T47D (cell line): Measurements from ENCODE around the gene FARP1.

ENCODE experiments used
- DNase-seq, 2 experiments: peaks; one replicate each; pipeline versions ENCODE4 v3.0.0 to v3.0.0-alpha.2; 2011 to 2012; ENCODE audit warnings: low read depth in 1 of 2, low spot score in 1 of 2
- JUND ChIP-seq: IDR thresholded peaks from 2 replicates; pipeline ENCODE4 v1.6.1; 2012; ENCODE audit warnings: low read depth
- in situ Hi-C: cut with HindIII; loops from 2 replicates; pipeline ENCODE4 v1.10.0; 2016; ENCODE audit warnings: low sequenced_read_pairs, low pct_unique_long_range_greater_than_20kb

Gene FARP1

GRCh38 chr13:98348466-98349200, 205.7 kb downstream of the FARP1 start:
- DNase-seq, result no peak
- in situ Hi-C loops, result no loop called here
- no peak for TF ChIP-seq JUND

GRCh38 chr13:98349731-98350305, 206.9 kb downstream of the FARP1 start:
- TF ChIP-seq JUND, result no peak
- in situ Hi-C loops, result no loop called here
- DNase-seq, result peak; percentile 13 to 59

GRCh38 chr13:98350746-98351330, 207.9 kb downstream of the FARP1 start:
- TF ChIP-seq JUND, result no peak
- in situ Hi-C loops, result no loop called here
- no peak for DNase-seq

GRCh38 chr13:98351636-98352035, 208.7 kb downstream of the FARP1 start:
- DNase-seq, result no peak
- in situ Hi-C loops, result no loop called here
- TF ChIP-seq JUND, result no peak

GRCh38 chr13:98352226-98352625, 209.3 kb downstream of the FARP1 start:
- no peak for DNase-seq
- in situ Hi-C loops, result no loop called here
- TF ChIP-seq JUND, result no peak

GRCh38 chr13:98353750-98354149, 210.9 kb downstream of the FARP1 start:
- in situ Hi-C loops, result no loop called here

GRCh38 chr13:98358937-98359336, 216.0 kb downstream of the FARP1 start:
- in situ Hi-C loops, result no loop called here
- no peak for DNase-seq
- TF ChIP-seq JUND, result no peak

More at GRCh38 chr13:98353750-98354149, 210.9 kb downstream of the FARP1 start:
- TF ChIP-seq JUND, result no peak
- DNase-seq, result no peak

DNA sequence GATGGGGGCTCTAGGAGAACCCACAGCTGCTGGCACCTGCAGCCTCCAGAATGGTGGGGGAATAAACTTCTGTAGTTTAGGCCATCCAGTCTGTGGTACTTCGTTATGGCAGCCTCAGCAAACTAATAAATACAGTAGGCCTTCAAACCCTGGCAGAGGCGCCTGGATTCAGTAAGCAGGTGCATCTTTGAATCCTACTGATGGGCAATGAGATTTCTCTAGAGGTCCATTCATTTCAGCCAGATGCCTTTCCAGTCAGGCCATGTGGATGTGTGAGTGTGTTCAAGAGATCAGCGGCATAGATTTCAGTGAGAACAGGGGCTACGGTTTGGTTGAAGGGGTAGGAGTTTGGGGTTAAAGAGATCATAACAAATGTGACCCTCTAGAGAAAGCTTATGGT, 217.7 kb downstream of the FARP1 start:
- TF ChIP-seq JUND, result no peak
- DNase-seq, result no peak
- in situ Hi-C loops, result no loop called here

DNA sequence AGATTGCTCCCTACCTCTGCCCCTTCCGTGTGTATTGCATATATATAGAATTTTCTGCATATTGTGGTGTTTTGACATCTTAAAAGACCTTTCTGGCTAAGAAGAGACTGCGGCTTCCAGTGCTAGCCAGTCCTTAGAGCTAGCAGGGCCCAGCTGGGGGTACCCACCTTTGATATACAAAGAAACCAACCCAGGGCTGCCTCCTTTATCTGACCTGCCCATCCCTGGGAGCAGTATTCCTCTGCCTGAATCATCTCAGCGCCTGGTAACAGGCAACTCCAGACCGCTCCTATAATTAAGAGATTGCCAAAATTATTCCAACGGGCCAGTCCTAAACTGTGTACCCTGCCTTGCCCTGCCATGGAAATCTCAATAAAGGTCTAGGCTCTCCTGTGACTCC, 220.4 kb downstream of the FARP1 start:
- no peak for DNase-seq
- in situ Hi-C loops, result no loop called here
- TF ChIP-seq JUND, result no peak

- no peak for DNase-seq
- no peak for TF ChIP-seq JUND
- in situ Hi-C loops, result no loop called here
Measured at GRCh38 chr13:98364179-98364578, 221.3 kb downstream of the FARP1 start.

GRCh38 chr13:98364647-98365046, 221.8 kb downstream of the FARP1 start:
- DNase-seq, result no peak
- in situ Hi-C loops, result no loop called here
- no peak for TF ChIP-seq JUND

DNA sequence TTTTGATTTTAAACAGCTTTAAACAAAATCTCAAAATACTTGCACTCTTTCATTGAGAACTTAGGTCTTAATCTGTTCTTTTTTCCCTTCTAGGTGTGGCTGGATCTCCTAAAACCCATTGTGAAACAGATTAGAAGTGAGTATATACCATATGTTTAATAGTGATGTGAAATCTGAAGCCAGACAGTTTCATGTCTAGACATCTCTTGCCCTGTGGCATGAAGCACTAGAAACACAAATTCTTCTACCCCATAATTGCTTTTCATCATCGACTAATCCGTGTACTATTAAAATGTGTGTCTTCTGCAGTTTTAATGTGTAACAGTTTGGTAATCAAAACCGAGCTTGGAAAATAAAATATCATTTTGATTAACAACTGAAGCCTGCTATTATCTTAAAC, 222.4 kb downstream of the FARP1 start:
- in situ Hi-C loops, result no loop called here
- no peak for DNase-seq
- TF ChIP-seq JUND, result no peak

- in situ Hi-C loops, result no loop called here
- DNase-seq, result no peak
- no peak for TF ChIP-seq JUND
Measured at GRCh38 chr13:98366010-98366409, 223.1 kb downstream of the FARP1 start.
